Stimulated activated naive B cell treated with anti-CD40 and anti-IgM and Interleukin-4, amounts not matched to agents 10 μg/mL and 1 μg/mL and 100 μg/mL, for 72 hours (primary cell): ENCODE results near the gene PLVAP.

Experiments used
- ATAC-seq, 2 donors: fragments of 150-1000 bp; cut with Tn5 transposase; replicated peaks; 2 replicates each; pipeline ENCODE4 v1.10.0; 2021; ENCODE audit warnings: moderate library complexity in 1 of 2
- DNase-seq: peaks from one replicate; pipeline ENCODE4 v3.0.0; 2021
- H3K27ac Mint-ChIP-seq: one replicate; pipeline ENCODE4 v1.8.0; 2022; ENCODE audit warnings: mild to moderate bottlenecking, mixed read lengths
- H3K27me3 Mint-ChIP-seq, 2 donors: one replicate each; pipeline ENCODE4 v1.8.0; 2022; ENCODE audit warnings: mixed read lengths in 2 of 2
- H3K36me3 Mint-ChIP-seq, 2 donors: one replicate each; pipeline ENCODE4 v1.8.0; 2022; ENCODE audit warnings: mixed read lengths in 2 of 2, mild to moderate bottlenecking in 1 of 2
- H3K4me1 Mint-ChIP-seq, 2 donors: one replicate each; pipeline ENCODE4 v1.8.0; 2022; ENCODE audit warnings: mixed read lengths in 2 of 2, mild to moderate bottlenecking in 1 of 2
- H3K4me3 Mint-ChIP-seq, 2 donors: one replicate each; pipeline ENCODE4 v1.8.0; 2022; ENCODE audit warnings: mild to moderate bottlenecking in 2 of 2, mixed read lengths in 2 of 2, moderate library complexity in 1 of 2
- H3K9me3 Mint-ChIP-seq, 2 donors: one replicate each; pipeline ENCODE4 v1.8.0; 2022; ENCODE audit warnings: mixed read lengths in 2 of 2, mild to moderate bottlenecking in 1 of 2

PLVAP gene

GRCh38 chr19:17338433-17339078 lies 38.6 kb downstream of the PLVAP start:
- Mint-ChIP-seq H3K27me3 (no peaks in the 10 kb centered on the region), H3K4me1 (peaks cover 22 to 57% of the 10 kb centered on the region in 2 donors), H3K27ac (no peak overlapping the region), H3K9me3 (no peaks in the 10 kb centered on the region), H3K36me3 (peaks cover 19 to 36% of the 10 kb centered on the region in 2 donors), H3K4me3 (peak overlapping the region; percentile 89 to 94)
- ATAC-seq (no peak), DNase-seq (no peak)

- peaks cover 21 to 35% of the 10 kb centered on the region in 2 donors for H3K36me3 Mint-ChIP-seq
Observed at GRCh38 chr19:17337675-17338432, 39.3 kb downstream of the PLVAP start.

GRCh38 chr19:17336872-17337674 lies 40.1 kb downstream of the PLVAP start, which contains the start of gene GTPBP3:
TSS of gene GTPBP3 (plus strand) at chr19:17337553. CDS start at chr19:17337612, 59 bp downstream.
- peaks cover 5 to 8% of the 10 kb centered on the region in 2 donors for H3K27me3 Mint-ChIP-seq
- H3K4me3 Mint-ChIP-seq, result peak within 1 kb of the TSS; percentile 89 to 94
- H3K9me3 Mint-ChIP-seq, result peaks cover 0 to 3% of the 10 kb centered on the region in 2 donors
- peak within 1 kb of the TSS; percentile 88 for H3K27ac Mint-ChIP-seq
- H3K36me3 Mint-ChIP-seq, result peaks cover 27 to 37% of the 10 kb centered on the region in 2 donors
- DNase-seq (peak; percentile 94), ATAC-seq (peak; percentile 86 to 87)
- H3K4me1 Mint-ChIP-seq, result peaks cover 25 to 63% of the 10 kb centered on the region in 2 donors

More at GRCh38 chr19:17337675-17338432, 39.3 kb downstream of the PLVAP start:
- DNase-seq (no peak), ATAC-seq (peak; percentile 5 to 7)
- H3K27ac Mint-ChIP-seq, result peak overlapping the region; percentile 88
- H3K27me3 Mint-ChIP-seq, result peaks cover under 1 to 2% of the 10 kb centered on the region in 2 donors
- H3K4me3 Mint-ChIP-seq, result peak overlapping the region; percentile 89 to 94
- peaks cover 0 to under 1% of the 10 kb centered on the region in 2 donors for H3K9me3 Mint-ChIP-seq
- H3K4me1 Mint-ChIP-seq, result peaks cover 22 to 60% of the 10 kb centered on the region in 2 donors

- H3K27me3 Mint-ChIP-seq, result peaks cover 8 to 13% of the 10 kb centered on the region in 2 donors
- DNase-seq (no peak), ATAC-seq (no peak)
- peak overlapping the region in 1 of 2 donors; percentile 94 for H3K4me3 Mint-ChIP-seq
- peaks cover 19 to 25% of the 10 kb centered on the region in 2 donors for H3K36me3 Mint-ChIP-seq
- no peak overlapping the region for H3K27ac Mint-ChIP-seq
- H3K4me1 Mint-ChIP-seq, result peaks cover 20 to 56% of the 10 kb centered on the region in 2 donors
- H3K9me3 Mint-ChIP-seq, result peaks cover 0 to 3% of the 10 kb centered on the region in 2 donors
Observed at GRCh38 chr19:17335575-17335974, 41.6 kb downstream of the PLVAP start.

- ATAC-seq (peak; percentile 66 to 72), DNase-seq (peak; percentile 97)
- peaks cover 0 to 3% of the 10 kb centered on the region in 2 donors for H3K9me3 Mint-ChIP-seq
- peaks cover 15 to 17% of the 10 kb centered on the region in 2 donors for H3K27me3 Mint-ChIP-seq
- H3K4me1 Mint-ChIP-seq, result peaks cover 22 to 55% of the 10 kb centered on the region in 2 donors
- peak within 1 kb of the TSS; percentile 85 to 89 for H3K4me3 Mint-ChIP-seq
- H3K27ac Mint-ChIP-seq, result peak within 1 kb of the TSS; percentile 67
- peaks cover 19 to 21% of the 10 kb centered on the region in 2 donors for H3K36me3 Mint-ChIP-seq
Observed at GRCh38 chr19:17334414-17335409, 42.4 kb downstream of the PLVAP start, which contains the start of gene ANO8. TSS of gene ANO8 (minus strand) at chr19:17334855. CDS start at chr19:17334670, 185 bp downstream.

GRCh38 chr19:17333611-17334413 lies 43.3 kb downstream of the PLVAP start:
- DNase-seq, result peak; percentile 52
- H3K27ac Mint-ChIP-seq, result no peak overlapping the region
- peak; percentile 33 to 45 for ATAC-seq
- peaks cover 15 to 17% of the 10 kb centered on the region in 2 donors for H3K36me3 Mint-ChIP-seq
- peak overlapping the region; percentile 68 to 89 for H3K4me3 Mint-ChIP-seq
- H3K27me3 Mint-ChIP-seq, result peaks cover 15 to 17% of the 10 kb centered on the region in 2 donors
- H3K9me3 Mint-ChIP-seq, result peaks cover 0 to 3% of the 10 kb centered on the region in 2 donors
- peaks cover 24 to 56% of the 10 kb centered on the region in 2 donors for H3K4me1 Mint-ChIP-seq

- H3K36me3 Mint-ChIP-seq, result peaks cover 9 to 15% of the 10 kb centered on the region in 2 donors
- H3K4me3 Mint-ChIP-seq, result no peak overlapping the region
- ATAC-seq (no peak), DNase-seq (no peak)
- H3K4me1 Mint-ChIP-seq, result peaks cover 21 to 55% of the 10 kb centered on the region in 2 donors
- H3K9me3 Mint-ChIP-seq, result peaks cover 0 to 3% of the 10 kb centered on the region in 2 donors
- H3K27ac Mint-ChIP-seq, result no peak overlapping the region
- H3K27me3 Mint-ChIP-seq, result peaks cover 15 to 17% of the 10 kb centered on the region in 2 donors
Observed at GRCh38 chr19:17332677-17333581, 44.2 kb downstream of the PLVAP start.

GRCh38 chr19:17332360-17332676 lies 44.8 kb downstream of the PLVAP start:
- H3K9me3 Mint-ChIP-seq, result peaks cover 0 to 3% of the 10 kb centered on the region in 2 donors
- DNase-seq (no peak), ATAC-seq (no peak)
- no peak overlapping the region for H3K27ac Mint-ChIP-seq
- no peak overlapping the region for H3K4me3 Mint-ChIP-seq
- H3K4me1 Mint-ChIP-seq, result peaks cover 22 to 55% of the 10 kb centered on the region in 2 donors
- peaks cover 9 to 15% of the 10 kb centered on the region in 2 donors for H3K36me3 Mint-ChIP-seq
- H3K27me3 Mint-ChIP-seq, result peaks cover 15 to 17% of the 10 kb centered on the region in 2 donors

- no peak for DNase-seq
- no peak for ATAC-seq
- H3K27ac Mint-ChIP-seq, result no peak overlapping the region
- H3K4me1 Mint-ChIP-seq, result peaks cover 22 to 46% of the 10 kb centered on the region in 2 donors
- H3K27me3 Mint-ChIP-seq, result peaks cover 15 to 17% of the 10 kb centered on the region in 2 donors
- peaks cover 0 to 3% of the 10 kb centered on the region in 2 donors for H3K9me3 Mint-ChIP-seq
- no peak overlapping the region for H3K4me3 Mint-ChIP-seq
- peaks cover 9 to 11% of the 10 kb centered on the region in 2 donors for H3K36me3 Mint-ChIP-seq
Observed at GRCh38 chr19:17331045-17331558, 46.0 kb downstream of the PLVAP start.

GRCh38 chr19:17330262-17331044 lies 46.7 kb downstream of the PLVAP start:
- no peak for ATAC-seq
- Mint-ChIP-seq H3K27ac (no peak overlapping the region), H3K36me3 (peaks cover 9 to 11% of the 10 kb centered on the region in 2 donors), H3K4me3 (peak overlapping the region in 1 of 2 donors; percentile 20), H3K4me1 (peaks cover 22 to 44% of the 10 kb centered on the region in 2 donors), H3K9me3 (peaks cover 0 to 3% of the 10 kb centered on the region in 2 donors), H3K27me3 (peaks cover 15 to 17% of the 10 kb centered on the region in 2 donors)
- no peak for DNase-seq
